Neural cell (in vitro differentiated cells): ENCODE data around the gene TMEM234.

Experiments
- CTCF ChIP-seq: fragments of 450-650 bp; IDR thresholded peaks from 2 replicates; pipeline ENCODE4 v1.5.1; 2014; ENCODE audit warnings: antibody characterized with exemption, mild to moderate bottlenecking, moderate library complexity; ENCODE audit not compliant: poor library complexity, severe bottlenecking
- EP300 ChIP-seq: fragments of 450-650 bp; conservative IDR thresholded peaks from 2 replicates; pipeline ENCODE4 v1.6.1; 2014; ENCODE audit warnings: antibody characterized with exemption, mild to moderate bottlenecking, moderate library complexity; ENCODE audit not compliant: poor library complexity, severe bottlenecking
- EZH2 ChIP-seq: fragments of 200-600, 300-800 bp; shearing (Covaris generic), sonication (generic); IDR thresholded peaks from 2 replicates; pipeline ENCODE4 v1.6.1; 2014; ENCODE audit warnings: antibody characterized with exemption, low read length, borderline replicate concordance, mild to moderate bottlenecking; ENCODE audit not compliant: insufficient read depth, poor library complexity, severe bottlenecking
- POLR2AphosphoS5 ChIP-seq: IDR thresholded peaks from 2 replicates; pipeline ENCODE4 v1.6.1; 2012
- RAD21 ChIP-seq: fragments of 450-650 bp; conservative IDR thresholded peaks from 2 replicates; pipeline ENCODE4 v1.6.1; 2014; ENCODE audit warnings: antibody characterized with exemption, mild to moderate bottlenecking, moderate library complexity
- SMC3 ChIP-seq: fragments of 450-650 bp; conservative IDR thresholded peaks from 2 replicates; pipeline ENCODE4 v1.6.1; 2014; ENCODE audit warnings: antibody characterized with exemption, mild to moderate bottlenecking, moderate library complexity; ENCODE audit not compliant: poor library complexity
- TF ChIP-seq, protein P1 (sequence below): IDR thresholded peaks from 2 replicates; pipeline ENCODE4 v1.6.1; 2012; ENCODE audit warnings: borderline replicate concordance

DNA sequence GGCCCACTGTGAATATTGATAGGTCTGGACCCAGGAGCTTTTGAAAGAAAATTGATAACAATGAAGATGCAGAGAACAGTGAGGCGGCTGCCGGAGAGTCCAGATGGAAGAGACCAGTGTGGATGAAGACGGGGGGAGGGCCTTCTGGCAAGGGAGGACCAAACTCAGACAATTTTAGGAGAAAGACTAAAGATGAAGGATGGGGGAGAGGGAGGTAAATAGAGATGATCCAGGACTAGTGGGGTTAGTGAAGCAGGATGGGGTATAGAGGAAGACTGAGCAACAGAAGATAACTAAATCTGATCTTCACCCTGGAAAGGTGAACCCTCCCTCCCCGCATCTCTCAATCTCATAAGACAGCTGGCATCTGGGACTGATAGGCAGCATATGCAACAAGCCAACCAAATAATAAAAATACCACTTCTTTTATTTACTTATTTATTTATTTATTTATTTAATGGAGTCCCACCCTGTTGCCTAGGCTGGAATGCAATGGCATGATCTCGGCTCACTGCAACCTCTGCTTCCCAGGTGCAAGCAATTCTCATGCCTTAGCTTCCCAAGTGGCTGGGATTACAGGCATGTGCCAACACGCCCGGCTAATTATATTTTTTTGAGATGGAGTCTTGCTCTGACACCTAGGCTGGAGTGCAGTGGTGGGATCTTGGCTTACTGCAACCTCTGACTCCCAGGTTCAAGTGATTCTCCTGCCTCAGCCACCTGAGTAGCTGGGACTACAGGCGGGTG is 10.6 kb upstream of the TMEM234 start:
- TF ChIP-seq CTCF (no peak), EZH2 (no peak), POLR2AphosphoS5 (no peak), RAD21 (no peak), SMC3 (no peak), EP300 (no peak)
- TF ChIP-seq, protein P1, sequence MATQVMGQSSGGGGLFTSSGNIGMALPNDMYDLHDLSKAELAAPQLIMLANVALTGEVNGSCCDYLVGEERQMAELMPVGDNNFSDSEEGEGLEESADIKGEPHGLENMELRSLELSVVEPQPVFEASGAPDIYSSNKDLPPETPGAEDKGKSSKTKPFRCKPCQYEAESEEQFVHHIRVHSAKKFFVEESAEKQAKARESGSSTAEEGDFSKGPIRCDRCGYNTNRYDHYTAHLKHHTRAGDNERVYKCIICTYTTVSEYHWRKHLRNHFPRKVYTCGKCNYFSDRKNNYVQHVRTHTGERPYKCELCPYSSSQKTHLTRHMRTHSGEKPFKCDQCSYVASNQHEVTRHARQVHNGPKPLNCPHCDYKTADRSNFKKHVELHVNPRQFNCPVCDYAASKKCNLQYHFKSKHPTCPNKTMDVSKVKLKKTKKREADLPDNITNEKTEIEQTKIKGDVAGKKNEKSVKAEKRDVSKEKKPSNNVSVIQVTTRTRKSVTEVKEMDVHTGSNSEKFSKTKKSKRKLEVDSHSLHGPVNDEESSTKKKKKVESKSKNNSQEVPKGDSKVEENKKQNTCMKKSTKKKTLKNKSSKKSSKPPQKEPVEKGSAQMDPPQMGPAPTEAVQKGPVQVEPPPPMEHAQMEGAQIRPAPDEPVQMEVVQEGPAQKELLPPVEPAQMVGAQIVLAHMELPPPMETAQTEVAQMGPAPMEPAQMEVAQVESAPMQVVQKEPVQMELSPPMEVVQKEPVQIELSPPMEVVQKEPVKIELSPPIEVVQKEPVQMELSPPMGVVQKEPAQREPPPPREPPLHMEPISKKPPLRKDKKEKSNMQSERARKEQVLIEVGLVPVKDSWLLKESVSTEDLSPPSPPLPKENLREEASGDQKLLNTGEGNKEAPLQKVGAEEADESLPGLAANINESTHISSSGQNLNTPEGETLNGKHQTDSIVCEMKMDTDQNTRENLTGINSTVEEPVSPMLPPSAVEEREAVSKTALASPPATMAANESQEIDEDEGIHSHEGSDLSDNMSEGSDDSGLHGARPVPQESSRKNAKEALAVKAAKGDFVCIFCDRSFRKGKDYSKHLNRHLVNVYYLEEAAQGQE = no peak
